NCI-H82 (cell line): ENCODE measurements around the gene ARRDC1.

ENCODE experiments used
- DNase-seq: peaks from one replicate; lab custom pipeline; 2025; lab: John Stamatoyannopoulos, UW

The ARRDC1 gene

DNA sequence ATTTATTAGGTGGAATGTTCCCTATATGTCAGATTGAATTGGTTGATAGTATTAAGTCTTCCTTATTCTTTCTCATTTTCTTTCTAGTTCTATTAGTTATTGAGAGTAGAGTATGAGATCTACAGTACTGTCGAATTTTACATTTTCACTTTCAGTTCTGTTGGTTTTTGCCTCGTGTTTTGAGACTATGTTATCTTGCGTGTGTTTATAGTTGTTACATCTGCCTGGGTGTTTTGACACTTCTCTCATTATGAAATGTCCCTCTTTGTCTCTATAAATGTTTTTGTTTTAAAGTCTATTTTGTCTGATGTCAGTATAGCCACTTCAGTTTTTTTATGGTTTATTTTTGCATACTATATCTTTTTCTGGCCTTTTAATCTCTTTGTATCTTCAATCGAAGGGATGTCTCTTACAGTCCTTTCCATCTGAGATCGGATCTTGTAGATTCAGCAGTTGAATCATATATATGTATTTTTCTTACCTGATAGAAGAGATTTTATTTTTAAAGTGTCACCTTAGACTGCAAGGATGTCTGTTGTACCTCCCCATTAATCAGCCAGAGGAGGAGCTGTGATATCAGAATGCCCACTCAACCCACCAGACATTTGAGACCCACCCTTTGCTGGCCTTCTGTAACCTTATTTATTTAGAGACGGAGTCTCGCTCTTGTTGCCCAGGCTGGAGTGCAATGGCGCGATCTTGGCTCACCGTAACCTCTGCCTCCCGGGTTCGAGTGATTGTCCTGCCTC, 34.0 kb downstream of the ARRDC1 start:
- no peak for DNase-seq

DNA sequence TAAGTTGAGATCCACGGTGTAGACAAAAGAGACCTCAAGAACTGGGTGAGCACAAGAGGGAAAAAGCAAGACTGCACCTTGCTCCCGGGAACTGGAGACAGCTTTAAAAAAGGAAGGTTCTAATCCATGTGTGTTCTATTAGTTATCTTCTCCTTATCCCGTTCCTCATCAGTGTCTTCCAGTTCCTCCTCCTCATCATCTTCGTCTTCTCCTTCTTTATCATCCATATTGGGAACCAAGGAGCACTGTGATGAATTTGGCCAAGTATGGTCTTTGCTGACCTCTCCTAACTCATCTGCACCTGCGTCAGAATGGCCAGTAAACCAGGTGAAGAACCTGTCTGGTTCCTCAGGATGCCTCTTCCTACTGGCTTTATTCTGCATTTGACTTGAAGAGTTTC, 35.4 kb downstream of the ARRDC1 start:
- no peak for DNase-seq

DNA sequence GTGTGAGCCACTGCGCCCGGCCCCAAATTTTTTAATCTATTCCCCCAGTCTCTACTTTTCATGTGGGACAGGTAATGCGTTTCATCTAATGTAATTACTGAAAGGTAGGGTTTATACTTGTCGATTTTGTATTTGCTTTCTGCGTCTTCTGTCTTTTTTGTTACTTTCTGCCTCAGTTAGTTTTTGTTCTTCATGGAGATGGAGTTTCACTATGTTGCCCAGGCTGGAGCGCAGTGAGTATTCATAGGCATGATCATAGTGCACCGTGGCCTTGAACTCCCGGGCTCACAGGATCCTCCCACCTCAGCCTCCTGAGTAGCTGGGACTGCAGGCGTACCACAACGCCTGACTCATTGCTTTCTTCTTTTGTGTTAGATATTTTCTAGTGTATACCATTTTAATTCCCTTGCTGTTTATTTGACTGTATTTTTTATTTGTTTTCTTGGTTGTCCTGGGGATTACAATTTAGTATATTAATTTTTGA, 36.7 kb downstream of the ARRDC1 start:
- no peak for DNase-seq

DNA sequence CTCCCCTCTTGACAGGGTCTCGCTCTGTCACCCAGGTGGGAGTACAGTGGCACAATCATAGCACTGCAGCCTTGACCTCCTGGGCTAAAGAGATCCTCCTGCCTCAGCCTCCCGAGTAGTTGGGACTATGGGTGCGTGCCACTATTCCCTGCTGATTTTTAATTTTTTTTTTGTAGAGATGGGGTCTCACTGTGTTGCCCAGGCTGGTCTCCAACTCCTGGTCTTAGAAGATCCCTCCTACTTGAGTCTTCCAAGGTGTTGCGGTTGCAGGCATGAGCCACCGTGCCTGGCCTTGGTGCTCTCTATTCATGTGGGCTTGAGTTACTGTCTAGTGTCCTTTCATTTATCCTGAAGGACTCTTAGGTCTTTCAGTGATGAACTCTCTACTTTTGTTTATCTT, 37.4 kb downstream of the ARRDC1 start:
- no peak for DNase-seq

DNA sequence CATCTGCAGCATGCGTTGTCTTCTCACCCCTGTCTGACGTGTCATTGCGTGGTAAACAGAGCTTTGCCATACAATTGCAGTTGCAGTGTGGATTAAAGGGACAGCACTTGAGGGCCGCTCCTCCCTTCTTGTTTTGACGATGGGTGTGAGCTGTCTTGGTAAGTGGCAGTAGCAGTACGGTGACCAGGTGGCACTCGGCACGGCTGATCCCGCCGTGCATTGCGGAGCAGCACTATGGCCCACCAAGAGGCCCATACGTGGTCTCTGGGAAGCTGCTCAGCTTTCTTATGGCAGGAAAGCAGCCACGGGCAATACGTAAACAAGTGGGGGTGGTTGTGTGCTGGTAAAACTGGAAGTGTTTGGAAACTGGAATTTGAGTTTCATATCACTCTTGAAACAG, 38.4 kb downstream of the ARRDC1 start:
- no peak for DNase-seq

DNA sequence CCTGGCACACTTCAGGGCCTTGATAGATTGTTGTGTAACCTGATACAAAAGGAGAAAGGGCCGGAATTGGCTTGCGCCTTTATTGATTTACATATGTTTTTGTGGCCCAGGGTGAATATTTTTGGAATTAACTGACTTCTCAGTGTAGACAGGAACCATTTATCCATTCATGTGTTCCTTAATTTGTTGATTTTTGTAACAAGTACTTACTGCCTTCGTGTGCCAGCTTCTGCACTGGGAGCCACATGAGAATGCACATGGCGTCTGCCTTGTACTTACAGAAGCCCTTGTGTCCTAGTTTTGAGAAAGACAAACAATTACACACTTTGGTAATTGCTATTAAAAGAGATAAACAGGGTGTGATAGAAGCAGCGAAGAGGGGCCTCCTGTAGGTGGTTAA, 39.7 kb downstream of the ARRDC1 start:
- no peak for DNase-seq

DNA sequence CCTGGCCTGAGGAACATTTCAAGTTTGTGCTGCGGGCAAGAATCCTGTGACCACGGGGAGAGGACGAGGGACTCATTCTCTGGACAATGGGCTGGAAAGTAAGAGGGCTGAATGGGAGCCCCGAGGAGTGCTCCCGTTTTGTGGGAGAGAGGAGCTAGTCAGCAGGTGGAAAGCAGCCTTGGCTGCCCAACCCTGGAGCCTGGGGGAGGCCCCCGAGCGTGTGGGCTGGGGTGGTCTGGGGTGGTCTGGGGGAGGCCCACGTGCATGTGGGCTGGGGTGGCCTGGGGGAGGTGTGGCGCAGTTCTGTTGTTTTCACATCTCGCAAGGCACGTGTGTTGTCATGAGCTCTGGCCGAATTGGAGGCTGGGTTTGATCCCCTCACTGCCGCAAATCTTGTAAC, 40.9 kb downstream of the ARRDC1 start:
- DNase-seq, result no peak

DNA sequence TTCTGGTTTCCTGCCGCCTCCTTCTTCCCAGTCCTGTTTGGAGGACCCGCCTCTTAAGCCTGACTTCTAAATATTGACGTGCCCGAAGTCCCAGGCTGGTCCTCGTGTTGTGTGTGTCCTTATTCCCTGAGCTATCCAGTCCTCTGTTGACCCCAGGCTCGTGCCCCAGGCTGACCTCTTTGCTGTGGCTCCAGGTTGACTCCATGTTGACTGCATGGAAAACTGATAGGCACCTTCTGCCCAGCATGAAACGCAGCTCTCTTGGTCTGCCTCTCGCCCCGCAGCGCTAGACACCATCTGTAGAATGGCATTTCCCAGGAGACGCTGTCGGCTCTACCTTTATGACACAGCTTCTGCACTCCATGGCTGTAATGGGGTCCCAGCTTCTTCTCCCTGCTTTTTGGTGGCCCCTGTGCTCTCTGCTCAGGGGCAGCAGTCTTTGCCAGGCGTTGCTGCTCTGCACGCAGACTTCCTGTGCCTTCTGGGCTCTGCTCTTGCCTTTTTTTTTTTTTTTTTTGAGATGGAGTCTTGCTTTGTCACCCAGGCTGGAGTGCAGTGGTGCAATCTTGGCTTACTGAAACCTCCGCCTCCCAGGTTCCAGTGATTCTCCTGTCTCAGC, 41.7 kb downstream of the ARRDC1 start:
- no peak for DNase-seq

DNA sequence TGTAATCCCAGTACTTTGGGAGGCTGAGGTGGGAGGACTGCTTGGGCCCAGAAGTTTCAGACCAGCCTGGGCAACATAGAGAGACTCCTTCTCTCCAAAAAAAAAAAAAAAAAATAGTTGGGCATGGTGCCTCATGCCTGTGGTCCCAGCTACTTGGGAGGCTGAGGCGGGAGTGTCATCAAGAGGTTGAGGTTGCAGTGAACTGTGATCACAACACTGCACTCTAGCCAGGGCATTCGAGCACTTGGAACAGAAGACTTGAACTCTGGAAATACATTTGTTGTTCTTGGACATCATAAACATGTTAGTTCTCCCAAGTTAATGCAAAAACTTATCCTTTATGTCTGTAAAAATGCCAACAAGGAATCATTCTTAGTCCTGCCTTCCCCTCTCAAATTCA, 42.9 kb downstream of the ARRDC1 start:
- DNase-seq, result no peak

DNA sequence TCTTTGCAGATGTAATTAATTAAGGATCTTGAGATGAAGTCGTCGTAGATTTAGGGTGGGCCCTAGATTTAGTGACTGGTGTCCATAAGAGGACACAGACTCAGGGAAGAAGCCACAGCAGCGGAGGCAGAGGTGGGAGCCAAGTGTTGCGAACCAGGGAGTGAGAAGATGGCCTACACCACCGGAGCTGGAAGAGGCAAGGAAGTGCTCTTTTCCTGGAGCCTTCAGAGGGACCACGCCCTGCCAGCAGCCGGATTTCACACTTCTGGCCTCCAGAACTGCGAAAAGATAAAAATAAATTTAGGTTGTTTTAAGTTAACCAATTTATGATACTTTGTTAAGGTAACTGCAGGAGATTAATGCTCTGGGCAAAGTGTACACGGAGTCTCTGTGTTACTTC, 44.1 kb downstream of the ARRDC1 start:
- DNase-seq, result no peak

DNA sequence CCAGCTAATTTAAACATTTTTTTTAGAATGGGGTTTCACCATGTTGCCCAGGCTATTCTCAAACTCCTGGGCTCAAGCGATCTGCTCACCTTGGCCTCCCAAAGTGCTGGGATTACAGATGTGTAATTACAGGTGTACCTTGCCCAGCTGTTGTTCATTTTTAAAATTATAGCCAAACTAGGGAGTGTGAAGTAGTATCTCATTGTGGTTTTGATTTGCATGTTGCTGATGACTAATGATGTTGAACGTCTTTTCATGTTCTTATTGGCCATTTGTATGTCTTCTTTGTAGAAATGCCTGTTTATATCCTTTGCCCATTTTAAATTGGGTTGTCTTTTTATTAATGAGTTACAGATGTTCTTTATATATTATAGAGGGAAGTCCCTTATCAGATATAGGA, 44.8 kb downstream of the ARRDC1 start:
- DNase-seq, result no peak

DNA sequence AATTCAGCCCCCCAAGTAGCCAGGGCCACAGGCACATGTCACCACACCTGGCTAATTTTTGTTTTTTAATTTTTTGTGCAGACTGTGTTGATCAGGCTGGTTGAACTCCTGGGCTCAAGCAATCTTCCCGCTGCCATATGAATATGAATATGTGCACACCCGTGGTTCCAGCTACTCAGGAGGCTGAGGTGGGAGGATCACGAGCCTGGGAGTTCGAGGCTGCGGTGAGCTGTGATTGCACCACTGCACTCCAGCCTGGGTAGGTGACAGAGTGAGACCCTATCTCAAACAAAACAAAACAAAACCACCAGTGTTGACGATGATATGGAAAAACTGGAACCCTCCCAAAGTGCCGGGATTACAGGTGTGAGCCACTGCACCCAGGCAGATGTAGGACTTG, 45.3 kb downstream of the ARRDC1 start:
- no peak for DNase-seq

DNA sequence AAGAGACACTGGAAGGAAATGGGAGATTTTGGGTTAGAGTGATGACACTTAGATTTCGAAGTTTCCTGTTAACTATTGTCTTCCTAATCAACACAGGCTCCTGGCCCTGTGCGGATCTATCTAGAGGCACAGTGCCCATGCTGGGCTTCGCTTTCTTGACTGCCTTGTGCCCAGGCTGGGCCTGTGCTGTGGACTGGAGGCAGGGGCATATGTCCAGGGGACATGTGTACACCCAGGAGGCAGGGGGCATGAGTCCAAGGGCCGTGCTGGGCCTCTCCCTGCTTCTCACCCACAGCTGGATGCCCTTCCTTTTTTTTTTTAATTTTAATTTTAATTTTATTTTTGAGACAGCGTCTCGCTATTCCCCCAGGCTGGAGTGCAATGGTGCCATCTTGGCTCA, 50.9 kb downstream of the ARRDC1 start:
- no peak for DNase-seq

DNA sequence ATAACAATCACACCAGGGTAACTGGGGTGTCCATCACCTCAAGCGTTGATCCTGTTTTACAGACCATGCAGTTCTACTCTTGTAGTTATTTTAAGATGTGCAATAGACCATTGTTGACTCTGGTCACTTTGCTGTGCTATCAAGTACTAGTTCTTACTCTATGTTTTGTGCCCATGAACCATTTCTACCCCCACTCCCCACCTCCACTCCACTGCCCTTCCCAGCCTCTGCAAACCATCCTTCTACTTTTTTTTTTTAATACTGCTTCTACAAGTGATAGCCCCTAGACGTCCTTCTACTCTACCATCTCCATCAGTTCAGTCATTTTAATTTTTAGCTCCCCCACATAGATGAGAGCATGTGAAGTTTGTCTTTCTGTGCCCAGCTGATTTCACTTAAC, 52.1 kb downstream of the ARRDC1 start:
- DNase-seq, result no peak

DNA sequence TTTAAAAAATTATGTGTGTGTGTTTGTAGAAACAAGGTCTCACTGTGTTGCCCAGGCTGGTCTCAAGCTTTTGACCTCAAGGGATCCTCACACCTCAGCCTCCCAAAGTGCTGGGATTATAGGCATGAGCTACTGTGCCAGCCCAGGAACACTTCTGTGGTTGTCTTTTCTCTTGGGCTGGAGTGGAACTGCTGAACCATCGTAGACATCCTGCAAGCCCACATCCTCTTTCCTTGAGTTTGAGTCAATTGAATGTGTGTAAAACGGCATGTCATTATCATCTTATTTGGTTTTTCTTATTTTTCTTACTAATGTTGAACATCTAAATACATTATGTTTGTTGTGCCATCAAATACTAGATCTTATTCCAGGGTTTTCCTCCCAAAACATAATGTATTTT, 53.3 kb downstream of the ARRDC1 start:
- no peak for DNase-seq

DNA sequence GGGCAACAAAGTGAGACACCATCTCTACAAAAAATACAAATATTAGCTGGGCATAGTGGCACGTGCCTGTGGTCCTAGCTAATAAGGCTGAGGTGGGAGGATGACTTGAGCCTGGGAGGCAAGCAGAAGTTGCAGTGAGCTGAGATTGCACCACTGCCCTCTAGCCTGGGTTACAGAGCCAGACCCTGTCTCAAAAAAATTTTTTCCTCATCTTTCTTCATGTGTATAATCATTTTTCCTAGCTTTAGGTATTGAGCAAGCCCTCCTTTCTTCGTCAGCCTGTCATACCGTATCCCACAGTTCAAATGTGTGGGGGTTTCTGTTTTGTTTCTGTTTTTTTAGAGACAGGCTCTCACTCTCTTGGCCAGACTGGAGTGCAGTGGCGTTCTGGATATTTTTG, 54.7 kb downstream of the ARRDC1 start:
- DNase-seq, result no peak

DNA sequence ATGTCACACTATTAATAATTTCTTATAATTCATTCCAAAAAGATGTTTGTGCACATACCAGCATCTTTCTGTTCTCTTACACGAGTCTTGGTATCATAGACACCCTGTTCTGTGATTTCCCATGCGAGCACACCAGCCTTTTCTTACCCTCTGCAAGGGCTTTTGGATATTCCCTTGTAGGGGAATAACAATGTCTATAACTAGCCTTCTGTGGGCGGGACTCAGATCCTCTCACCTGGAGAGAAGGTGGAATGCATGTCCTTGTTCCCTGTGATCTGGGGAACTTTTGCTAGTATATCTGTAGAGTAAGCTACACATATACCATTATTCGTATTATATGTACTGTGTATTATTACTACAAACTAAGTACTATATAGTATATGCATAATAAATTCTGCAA, 58.1 kb downstream of the ARRDC1 start:
- no peak for DNase-seq

DNA sequence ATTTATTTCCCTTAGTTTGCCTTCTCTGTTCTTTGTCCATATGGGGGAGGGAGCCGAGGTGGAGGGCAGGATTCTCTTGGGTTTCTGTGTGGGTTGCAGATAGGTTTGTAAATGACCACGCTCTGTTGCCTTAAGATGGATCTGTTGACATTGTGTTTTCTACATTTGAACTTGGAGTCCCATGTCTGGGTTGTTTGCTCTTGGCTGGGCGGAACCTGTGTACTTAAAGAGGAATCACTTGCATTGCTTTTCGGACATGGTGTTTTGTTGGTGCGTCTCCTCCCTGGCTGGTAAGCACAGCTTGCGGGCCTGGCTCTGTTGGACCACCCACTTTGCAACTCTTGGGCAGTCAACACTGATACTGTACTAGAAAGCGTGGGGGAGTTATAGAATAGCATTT, 59.2 kb downstream of the ARRDC1 start:
- no peak for DNase-seq
